Prostate gland (tissue), 2 donors: Measurements from ENCODE around the gene MYH9.

ENCODE experiments used
- POLR2A ChIP-seq: fragments of 450-650 bp; IDR thresholded peaks from one replicate; pipeline ENCODE4 v1.6.1; 2016; ENCODE audit warnings: antibody characterized with exemption, mild to moderate bottlenecking
- TF ChIP-seq, protein P1 (sequence below), 4 experiments: fragments of 200-600 bp in 2 of 4; fragments of 450-650 bp in 2 of 4; sonication (generic) in 2 of 4; IDR thresholded peaks; 1 replicate in 3 of 4; 2 replicates in 1 of 4; pipeline ENCODE4 v1.5.1; 2016 to 2019; ENCODE audit warnings: antibody characterized with exemption in 4 of 4, mild to moderate bottlenecking in 2 of 4, moderate library complexity in 2 of 4

DNA sequence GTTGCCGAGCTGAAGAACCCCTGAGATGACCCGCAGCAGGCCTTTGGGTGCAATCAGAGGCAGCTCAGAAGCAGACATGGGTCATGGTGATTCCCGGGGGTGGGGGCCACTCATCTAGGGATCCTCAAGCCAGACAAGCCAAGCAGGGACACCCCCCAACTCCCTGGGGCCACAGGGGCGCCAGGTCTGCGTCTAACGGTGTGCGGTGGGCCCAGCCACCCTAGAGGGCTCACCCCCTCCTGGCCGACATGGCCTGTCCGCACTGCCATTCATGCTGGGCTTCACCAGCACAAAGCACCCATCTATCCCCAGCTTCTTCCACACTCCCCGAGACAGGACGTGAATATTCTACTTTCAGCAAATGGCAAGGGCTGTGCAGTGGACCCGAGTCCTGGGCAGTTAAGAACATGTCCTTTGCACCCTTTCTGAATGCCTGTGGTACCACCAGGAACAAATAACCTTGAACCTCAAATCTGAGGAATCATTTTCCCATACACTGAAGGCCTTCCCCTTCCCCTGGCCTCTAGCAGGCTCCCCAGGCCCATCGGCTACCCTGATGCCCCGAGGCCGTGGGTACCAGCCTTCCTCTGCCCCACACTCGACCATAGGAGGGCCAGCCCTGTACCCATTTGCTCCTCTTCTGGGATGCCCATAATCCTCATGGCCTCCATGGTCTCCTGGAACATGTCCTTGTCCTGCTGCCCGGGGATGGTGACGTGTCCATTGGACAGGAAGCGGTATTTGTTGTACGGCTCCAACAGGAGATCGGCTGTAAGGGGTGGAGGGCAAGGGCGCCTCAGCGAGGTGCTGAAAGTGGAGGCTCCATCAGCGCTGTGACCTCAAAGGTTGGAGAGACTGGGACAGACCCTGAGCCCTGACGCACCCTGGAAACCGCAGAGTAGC, 67.9 kb downstream of the MYH9 start:
- TF ChIP-seq, protein P1, sequence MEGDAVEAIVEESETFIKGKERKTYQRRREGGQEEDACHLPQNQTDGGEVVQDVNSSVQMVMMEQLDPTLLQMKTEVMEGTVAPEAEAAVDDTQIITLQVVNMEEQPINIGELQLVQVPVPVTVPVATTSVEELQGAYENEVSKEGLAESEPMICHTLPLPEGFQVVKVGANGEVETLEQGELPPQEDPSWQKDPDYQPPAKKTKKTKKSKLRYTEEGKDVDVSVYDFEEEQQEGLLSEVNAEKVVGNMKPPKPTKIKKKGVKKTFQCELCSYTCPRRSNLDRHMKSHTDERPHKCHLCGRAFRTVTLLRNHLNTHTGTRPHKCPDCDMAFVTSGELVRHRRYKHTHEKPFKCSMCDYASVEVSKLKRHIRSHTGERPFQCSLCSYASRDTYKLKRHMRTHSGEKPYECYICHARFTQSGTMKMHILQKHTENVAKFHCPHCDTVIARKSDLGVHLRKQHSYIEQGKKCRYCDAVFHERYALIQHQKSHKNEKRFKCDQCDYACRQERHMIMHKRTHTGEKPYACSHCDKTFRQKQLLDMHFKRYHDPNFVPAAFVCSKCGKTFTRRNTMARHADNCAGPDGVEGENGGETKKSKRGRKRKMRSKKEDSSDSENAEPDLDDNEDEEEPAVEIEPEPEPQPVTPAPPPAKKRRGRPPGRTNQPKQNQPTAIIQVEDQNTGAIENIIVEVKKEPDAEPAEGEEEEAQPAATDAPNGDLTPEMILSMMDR (IDR thresholded peaks at IDR 0.05), result no peak
- TF ChIP-seq POLR2A, result no peak
